GM12864 (cell line): Measurements from ENCODE around the gene WLS.

Source experiments
- DNase-seq: peaks from one replicate; pipeline ENCODE4 v3.0.0-alpha.2; 2011; ENCODE audit warnings: low read depth
- H3K4me3 ChIP-seq: 2 replicates; pipeline ENCODE4 v1.5.1; 2011; ENCODE audit warnings: mild to moderate bottlenecking, low read depth, low read length, control low read depth
- CTCF ChIP-seq: IDR thresholded peaks from 2 replicates; pipeline ENCODE4 v1.5.1; 2011; ENCODE audit warnings: low read depth, mild to moderate bottlenecking, moderate library complexity, low read length, control low read depth, inconsistent platforms; ENCODE audit errors: missing control alignments

WLS gene

DNA sequence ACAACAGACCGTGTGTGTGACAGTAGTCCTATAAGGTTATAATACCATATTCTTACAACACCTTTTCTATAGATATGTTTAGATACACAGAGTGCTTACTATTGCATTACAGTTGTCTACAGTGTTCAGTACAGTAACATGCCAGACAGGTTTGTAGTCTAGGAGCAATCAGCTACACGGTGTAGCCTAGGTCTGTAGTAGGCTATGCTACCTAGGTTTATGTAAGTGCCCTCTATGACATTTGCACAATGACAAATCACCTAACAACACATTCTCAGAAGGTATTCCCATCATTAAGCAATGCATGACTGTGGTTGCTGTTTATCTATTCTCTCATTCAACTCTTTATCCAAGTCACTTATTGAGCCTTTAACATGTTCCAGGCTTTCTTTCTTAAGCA is 1.8 kb upstream of the WLS start:
- no peak for TF ChIP-seq CTCF
- no peak for DNase-seq
- H3K4me3 ChIP-seq, result no peak overlapping the region

- no peak for TF ChIP-seq CTCF
- DNase-seq, result no peak
- no peak overlapping the region for H3K4me3 ChIP-seq
These were observed 879 bp upstream of the WLS start for GRCh38 chr1:68233202-68233601.

GRCh38 chr1:68231627-68232288 is 565 bp downstream of the WLS start:
- TF ChIP-seq CTCF, result no peak
- no peak for DNase-seq
- no peak overlapping the region for H3K4me3 ChIP-seq

DNA sequence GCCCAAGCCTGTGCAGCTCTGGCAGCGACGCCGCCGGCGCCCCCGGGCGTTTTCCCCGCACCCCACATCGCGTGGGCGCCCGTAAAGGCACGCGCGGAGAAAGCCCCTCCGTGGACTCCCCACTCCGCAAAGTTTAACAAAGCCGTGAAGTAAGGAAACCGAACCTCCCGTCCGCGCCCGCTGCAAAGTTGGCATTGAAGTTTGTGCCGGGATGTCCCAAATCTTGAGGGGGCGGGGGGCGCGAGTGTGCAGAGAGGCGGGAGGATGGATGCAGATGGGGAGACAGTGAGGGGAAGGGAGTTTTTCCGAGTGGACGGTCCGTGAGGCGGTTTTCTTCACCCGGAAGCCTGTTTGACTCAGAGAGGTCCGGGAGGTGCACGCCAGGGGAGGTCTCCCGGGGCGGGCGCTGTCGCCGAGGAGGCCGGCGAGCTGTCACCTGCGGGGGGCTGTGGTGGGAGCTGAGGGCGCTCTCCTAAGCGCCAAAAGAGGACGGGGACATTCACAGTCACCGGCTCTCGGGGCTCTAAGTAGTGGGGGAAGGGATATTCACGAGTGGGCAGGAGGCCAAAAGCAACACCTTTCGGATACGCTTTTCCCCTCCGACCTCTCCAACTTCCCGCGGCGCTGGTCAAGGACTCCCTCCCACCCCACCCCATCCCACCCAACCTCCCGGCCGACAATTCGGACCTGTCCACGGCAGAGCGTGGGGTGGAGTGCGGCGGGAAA is 1.3 kb downstream of the WLS start:
- DNase-seq, result no peak
- H3K4me3 ChIP-seq, result no peak overlapping the region
- TF ChIP-seq CTCF, result no peak

DNA sequence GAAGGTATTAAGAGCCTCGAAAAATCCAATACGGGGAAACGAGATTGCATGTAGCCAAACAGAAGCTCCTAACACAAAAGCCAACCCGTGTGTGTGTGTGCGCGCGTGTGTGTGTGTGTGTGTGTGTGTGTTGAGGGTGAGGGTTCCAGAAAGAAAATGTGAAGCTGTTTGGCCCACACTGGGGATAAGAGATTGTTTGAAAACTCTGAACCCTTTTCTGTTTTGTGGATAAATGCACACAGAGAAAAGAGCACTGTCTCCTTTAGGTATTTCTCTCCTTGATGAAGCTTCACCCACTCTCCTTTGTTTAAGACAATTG is 1.9 kb downstream of the WLS start:
- no peak overlapping the region for H3K4me3 ChIP-seq
- no peak for TF ChIP-seq CTCF
- DNase-seq, result no peak

DNA sequence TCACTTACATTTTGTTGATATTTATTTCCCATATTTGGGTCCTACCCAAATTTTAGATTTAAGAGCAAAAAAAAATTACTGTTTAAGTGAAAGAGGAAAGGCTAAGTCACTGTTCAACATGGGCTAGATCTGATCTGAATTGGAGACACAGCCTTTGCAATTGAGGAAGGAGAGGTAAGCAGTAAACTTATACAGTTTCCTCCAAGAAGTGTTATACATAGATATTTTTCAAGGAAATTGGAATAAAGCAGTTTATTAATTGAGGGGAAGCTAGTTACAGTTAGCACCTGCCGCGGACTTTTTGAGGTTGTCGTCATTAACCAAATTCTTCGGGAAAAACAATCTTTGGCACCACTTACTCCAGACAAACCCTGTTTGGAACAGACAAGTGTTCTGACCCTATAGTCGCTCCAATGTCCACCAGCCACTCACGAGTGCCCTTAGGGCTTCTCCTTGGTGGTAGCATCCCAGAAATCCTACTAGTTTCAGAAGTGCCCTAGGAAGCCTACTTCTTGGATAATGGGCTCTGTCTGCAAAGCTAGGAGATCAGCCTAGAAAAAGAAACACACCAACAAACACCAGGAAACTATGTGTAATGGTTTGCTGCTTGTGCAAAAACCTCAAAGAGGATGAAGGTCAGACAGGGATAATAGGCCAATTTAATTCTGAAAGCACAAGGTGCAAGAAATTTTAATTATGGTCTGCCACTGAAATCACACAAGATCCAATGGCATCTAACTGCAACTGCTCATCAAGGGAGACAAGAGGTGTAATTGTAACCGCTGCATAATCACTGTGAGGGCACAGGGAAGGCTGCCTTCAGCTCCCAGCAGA is 2.5 kb downstream of the WLS start:
- DNase-seq, result no peak
- no peak for TF ChIP-seq CTCF
- no peak overlapping the region for H3K4me3 ChIP-seq
